Left renal pelvis (tissue), 4 donors: Measurements from ENCODE around the gene CRK. TPM values are rescaled to one million over a fixed set of nuclear protein-coding genes. Genes with fewer than 3 reads are reported as not detected.

Experiments used
- polyA plus RNA-seq, 4 donors: library from polyadenylated mRNA; unstranded; fragments of 120-200 nt; gene quantifications; one replicate each; pipeline ENCODE4 v1.2.1, GENCODE V29; 2013; ENCODE audit not compliant: insufficient read length in 4 of 4

The CRK gene
- polyA plus RNA-seq, 4 donors = 57.3 to 67.9 (median 66.2) TPM

Other genes starting within 250 kb of the CRK start
- not detected for gene BHLHA9, start 185.8 kb downstream of the CRK start, polyA plus RNA-seq
- gene TRARG1, start 176.6 kb downstream of the CRK start, polyA plus RNA-seq = 1 to 10 TPM in 1 of 4 donors, under 1 TPM in 2, not detected in 1; 0.04 to 1.5 (median 0.06) TPM
- gene YWHAE, start 56.0 kb downstream of the CRK start, polyA plus RNA-seq = 1,000 to 10,000 TPM in 2 of 4 donors, 100 to 1,000 TPM in 2; 690 to 1,194 (median 1,057) TPM
- 10 to 100 TPM; 67.3 to 79.2 (median 74.3) TPM for gene MYO1C, start 36.5 kb upstream of the CRK start, polyA plus RNA-seq
- gene INPP5K, start 60.4 kb upstream of the CRK start, polyA plus RNA-seq = 10 to 100 TPM; 13.1 to 29.3 (median 22.7) TPM
- 10 to 100 TPM; 55.2 to 90.6 (median 78.5) TPM for gene PITPNA, start 106.6 kb upstream of the CRK start, polyA plus RNA-seq
- 10 to 100 TPM in 3 of 4 donors, 1 to 10 TPM in 1; 5.9 to 36.4 (median 26.2) TPM for gene SLC43A2, start 172.6 kb upstream of the CRK start, polyA plus RNA-seq
- gene SCARF1, start 189.5 kb upstream of the CRK start, polyA plus RNA-seq = 1 to 10 TPM; 4.7 to 9.5 (median 5.9) TPM
- gene RILP, start 193.6 kb upstream of the CRK start, polyA plus RNA-seq = 1 to 10 TPM; 3.7 to 7.5 (median 5.2) TPM
- 100 to 1,000 TPM; 229 to 335 (median 277) TPM for gene PRPF8, start 228.6 kb upstream of the CRK start, polyA plus RNA-seq